ENCODE results near the gene KLF9.
"Not testable (repeated sequence)": the region's sequence is repeated elsewhere in the genome, so short reads cannot be mapped to it uniquely, and the experiment has no call there.

Gene KLF9

GRCh38 chr9:70403618-70404025, 10.8 kb downstream of the KLF9 start:
- DNase-seq (ENCODE audit: low read depth), result no peak

- no peak for DNase-seq (ENCODE audit: low read depth)
Observed at GRCh38 chr9:70403166-70403565, 11.3 kb downstream of the KLF9 start.

- DNase-seq (ENCODE audit: low read depth), result no peak
Observed at GRCh38 chr9:70402213-70402612, 12.2 kb downstream of the KLF9 start.

GRCh38 chr9:70401241-70401640, 13.2 kb downstream of the KLF9 start:
- DNase-seq (ENCODE audit: low read depth), result not testable (repeated sequence)

GRCh38 chr9:70400107-70400892, 14.2 kb downstream of the KLF9 start:
- no peak for DNase-seq (ENCODE audit: low read depth)

GRCh38 chr9:70399141-70399540, 15.3 kb downstream of the KLF9 start:
- no peak for DNase-seq (ENCODE audit: low read depth)

GRCh38 chr9:70398145-70398556, 16.3 kb downstream of the KLF9 start:
- DNase-seq (ENCODE audit: low read depth), result no peak

- DNase-seq (ENCODE audit: low read depth), result no peak
Observed at GRCh38 chr9:70395652-70396051, 18.8 kb downstream of the KLF9 start.

GRCh38 chr9:70392850-70393249, 21.6 kb downstream of the KLF9 start:
- no peak for DNase-seq (ENCODE audit: low read depth)

- no peak for DNase-seq (ENCODE audit: low read depth)
Observed at GRCh38 chr9:70392189-70392588, 22.3 kb downstream of the KLF9 start.

GRCh38 chr9:70390933-70391341, 23.5 kb downstream of the KLF9 start:
- DNase-seq (ENCODE audit: low read depth), result no peak

GRCh38 chr9:70389621-70390266, 24.7 kb downstream of the KLF9 start:
- no peak for DNase-seq (ENCODE audit: low read depth)

- no peak for DNase-seq (ENCODE audit: low read depth)
Observed at GRCh38 chr9:70389188-70389587, 25.3 kb downstream of the KLF9 start.

GRCh38 chr9:70387663-70388062, 26.8 kb downstream of the KLF9 start:
- no peak for DNase-seq (ENCODE audit: low read depth)

- no peak for DNase-seq (ENCODE audit: low read depth)
Observed at GRCh38 chr9:70385426-70385825, 29.0 kb downstream of the KLF9 start.

GRCh38 chr9:70382709-70383605, 31.5 kb downstream of the KLF9 start:
- no peak for DNase-seq (ENCODE audit: low read depth)

GRCh38 chr9:70382046-70382708, 32.3 kb downstream of the KLF9 start:
- no peak for DNase-seq (ENCODE audit: low read depth)

GRCh38 chr9:70374962-70375618, 39.4 kb downstream of the KLF9 start:
- no peak for DNase-seq (ENCODE audit: low read depth)

- no peak for DNase-seq (ENCODE audit: low read depth)
Observed at GRCh38 chr9:70367305-70367930, 47.0 kb downstream of the KLF9 start.

- no peak for DNase-seq (ENCODE audit: low read depth)
Observed at GRCh38 chr9:70363760-70364159, 50.7 kb downstream of the KLF9 start.

- DNase-seq (ENCODE audit: low read depth), result no peak
Observed at GRCh38 chr9:70362952-70363351, 51.5 kb downstream of the KLF9 start.
